Sigmoid colon (tissue), 7 donors: ENCODE results near the gene ABLIM3. TPM values are rescaled to one million over a fixed set of nuclear protein-coding genes. Genes with fewer than 3 reads are reported as not detected.
"Not testable (repeated sequence)": the region's sequence is repeated elsewhere in the genome, so short reads cannot be mapped to it uniquely, and the experiment has no call there.

Experiments used
- DNase-seq: peaks from one replicate; pipeline ENCODE4 v3.0.0-alpha.2; 2019
- H3K27ac ChIP-seq, 4 donors: fragments of 200-600 bp; sonication (generic); one replicate each; pipeline ENCODE4 v1.5.1; 2016 to 2019; ENCODE audit warnings: mild to moderate bottlenecking in 1 of 4
- H3K27me3 ChIP-seq, 3 donors: fragments of 200-600 bp; sonication (generic); one replicate each; pipeline ENCODE4 v1.5.1; 2019; ENCODE audit warnings: mild to moderate bottlenecking in 1 of 3
- H3K36me3 ChIP-seq, 4 donors: fragments of 200-600 bp; sonication (generic); one replicate each; pipeline ENCODE4 v1.5.1; 2016 to 2019
- H3K4me1 ChIP-seq, 4 donors: fragments of 200-600 bp; sonication (generic); one replicate each; pipeline ENCODE4 v1.5.1; 2017 to 2019
- H3K4me3 ChIP-seq, 4 donors: fragments of 200-600 bp; sonication (generic); one replicate each; pipeline ENCODE4 v1.5.1; 2017 to 2019; ENCODE audit warnings: mild to moderate bottlenecking in 2 of 4, moderate library complexity in 1 of 4
- H3K9me3 ChIP-seq, 4 donors: fragments of 200-600 bp in 3 of 4; sonication (generic) in 3 of 4; one replicate each; pipeline versions ENCODE4 v1.5.1 to v1.6.1; 2013 to 2019
- CTCF ChIP-seq, 4 experiments: fragments of 450-650 bp in 3 of 4; fragments of 200-600 bp in 1 of 4; IDR thresholded peaks; one replicate each; pipeline ENCODE4 v1.5.1; 2016 to 2019; ENCODE audit warnings: antibody characterized with exemption in 4 of 4, mild to moderate bottlenecking in 3 of 4, moderate library complexity in 2 of 4
- EP300 ChIP-seq, 4 donors: sonication (generic); formaldehyde crosslinking; IDR thresholded peaks; one replicate each; pipeline ENCODE4 v1.6.1; 2017; ENCODE audit warnings: antibody characterized with exemption in 4 of 4
- POLR2A ChIP-seq, 2 donors: fragments of 450-650 bp; IDR thresholded peaks; one replicate each; pipeline ENCODE4 v1.6.1; 2016; ENCODE audit warnings: antibody characterized with exemption in 2 of 2, mild to moderate bottlenecking in 2 of 2, moderate library complexity in 2 of 2
- POLR2AphosphoS5 ChIP-seq, 4 donors: sonication (generic); formaldehyde crosslinking; IDR thresholded peaks; one replicate each; pipeline ENCODE4 v1.6.1; 2017; ENCODE audit warnings: antibody characterized with exemption in 4 of 4
- WGBS, 2 donors: extraction: QIAGEN DNeasy Blood & Tissue Kit; methylation state at CpG; one replicate each; pipeline ENCODE4 v1.1.7; 2013; 5-methylcytosine and 5-hydroxymethylcytosine counted together
- intact Hi-C: fragments of 100-400 bp; cut with DNase I; formaldehyde crosslinking; loops from one replicate; pipeline ENCODE4 v1.15.1; 2023
- polyA plus RNA-seq, 3 donors: library from polyadenylated mRNA; stranded (reverse); fragments of 200-250 nt; gene quantifications; one replicate each; pipeline ENCODE4 v1.2.3, GENCODE V29; 2013
- total RNA-seq, 4 donors: library from RNA; depleted of rRNA; stranded (reverse); fragments of >200 nt; gene quantifications; one replicate each; pipeline ENCODE4 v1.1.0, GENCODE V29; 2016
- donor health status: healthy with polysubstance abuse.
- donor health status: Bipolar disorder and iron deficiency.
- donor health status: healthy.

Gene ABLIM3
- total and polyA plus RNA-seq, 7 donors = 5.8 to 19.9 (median 11.4) TPM

- H3K4me3 ChIP-seq = no peak overlapping the region
- H3K4me1 ChIP-seq = peaks cover 0 to 11% (median 5%) of the 10 kb centered on the region in 4 donors
- DNase-seq = no peak
- no peaks in the 10 kb centered on the region for H3K36me3 ChIP-seq
- no peaks in the 10 kb centered on the region for H3K27me3 ChIP-seq
- TF ChIP-seq CTCF (IDR thresholded peaks at IDR 0.05) (no peak), EP300 (IDR thresholded peaks at IDR 0.05) (no peak), POLR2AphosphoS5 (IDR thresholded peaks at IDR 0.05) (no peak), POLR2A (IDR thresholded peaks at IDR 0.05) (no peak)
- H3K27ac ChIP-seq = no peak overlapping the region
- WGBS, 2 donors = 66 to 92% methylated on average over 2 of the region's 2 CpGs
- intact Hi-C loops = no loop called here
- H3K9me3 ChIP-seq = no peaks in the 10 kb centered on the region
Observed at GRCh38 chr5:149186506-149186905, 45.2 kb downstream of the ABLIM3 start.

- H3K9me3 ChIP-seq, intact Hi-C loops, H3K36me3 ChIP-seq, H3K4me3 ChIP-seq, H3K27me3 ChIP-seq, DNase-seq, H3K27ac ChIP-seq: not testable (repeated sequence)
- WGBS, 2 donors = 21 to 69% methylated on average over 10 of the region's 10 CpGs
- peaks cover 0 to 11% (median 5%) of the 10 kb centered on the region in 4 donors for H3K4me1 ChIP-seq
Observed at GRCh38 chr5:149187617-149188016, 46.3 kb downstream of the ABLIM3 start.

GRCh38 chr5:149188383-149188782 is 47.1 kb downstream of the ABLIM3 start:
- Histone ChIP-seq H3K27me3 (no peaks in the 10 kb centered on the region), H3K9me3 (no peaks in the 10 kb centered on the region), H3K27ac (no peak overlapping the region), H3K36me3 (no peaks in the 10 kb centered on the region), H3K4me1 (peaks cover 0 to 11% (median 5%) of the 10 kb centered on the region in 4 donors), H3K4me3 (no peak overlapping the region)
- DNase-seq = no peak
- TF ChIP-seq POLR2A (IDR thresholded peaks at IDR 0.05) (no peak), EP300 (IDR thresholded peaks at IDR 0.05) (no peak), POLR2AphosphoS5 (IDR thresholded peaks at IDR 0.05) (no peak), CTCF (IDR thresholded peaks at IDR 0.05) (no peak)
- 94 to 100% methylated on average over 3 of the region's 3 CpGs for WGBS, 2 donors
- intact Hi-C loops = no loop called here

GRCh38 chr5:149195337-149195887 is 54.1 kb downstream of the ABLIM3 start:
- TF ChIP-seq CTCF (IDR thresholded peaks at IDR 0.05) = no peak
- TF ChIP-seq EP300 (IDR thresholded peaks at IDR 0.05) = no peak
- no peak for TF ChIP-seq POLR2AphosphoS5 (IDR thresholded peaks at IDR 0.05)
- no peak for TF ChIP-seq POLR2A (IDR thresholded peaks at IDR 0.05)
- no peaks in the 10 kb centered on the region for H3K4me1 ChIP-seq
- no peaks in the 10 kb centered on the region for H3K9me3 ChIP-seq
- H3K36me3 ChIP-seq = no peaks in the 10 kb centered on the region
- H3K27ac ChIP-seq = peak overlapping the region in 2 of 4 donors; percentile 11 to 63
- intact Hi-C loops = no loop called here
- H3K27me3 ChIP-seq = no peaks in the 10 kb centered on the region
- no peak for DNase-seq
- H3K4me3 ChIP-seq = no peak overlapping the region
- WGBS, 2 donors = 79% methylated on average over 9 of the region's 9 CpGs

- no peak for DNase-seq
- TF ChIP-seq CTCF (IDR thresholded peaks at IDR 0.05) = no peak
- TF ChIP-seq POLR2A (IDR thresholded peaks at IDR 0.05) = no peak
- TF ChIP-seq EP300 (IDR thresholded peaks at IDR 0.05) = no peak
- TF ChIP-seq POLR2AphosphoS5 (IDR thresholded peaks at IDR 0.05) = no peak
- WGBS, 2 donors = 85 to 96% methylated on average over 1 of the region's 1 CpG
- Histone ChIP-seq H3K4me3 (no peak overlapping the region), H3K27me3 (no peaks in the 10 kb centered on the region), H3K4me1 (no peaks in the 10 kb centered on the region), H3K36me3 (no peaks in the 10 kb centered on the region), H3K9me3 (no peaks in the 10 kb centered on the region), H3K27ac (peak overlapping the region in 2 of 4 donors; percentile 11 to 63)
- intact Hi-C loops = no loop called here
Observed at GRCh38 chr5:149195962-149196361, 54.7 kb downstream of the ABLIM3 start.
